ENCODE data around the gene SOWAHD.
"Not testable (repeated sequence)": the region's sequence is repeated elsewhere in the genome, so short reads cannot be mapped to it uniquely, and the experiment has no call there.

Gene SOWAHD

GRCh38 chrX:119775517-119776238, 17.3 kb downstream of the SOWAHD start:
- no peak overlapping the region for H3K27ac ChIP-seq (ENCODE audit: insufficient read depth, low read length, poor library complexity, severe bottlenecking)
- no peak overlapping the region for H3K4me3 ChIP-seq (ENCODE audit: insufficient read depth, low read depth, low read length, poor library complexity, severe bottlenecking)

GRCh38 chrX:119778829-119779228, 20.4 kb downstream of the SOWAHD start:
- H3K4me1 ChIP-seq (ENCODE audit: control insufficient read depth, insufficient read depth, low read length, poor library complexity, severe bottlenecking): no peaks in the 10 kb centered on the region

More at GRCh38 chrX:119775517-119776238, 17.3 kb downstream of the SOWAHD start:
- Histone ChIP-seq H3K27me3 (replicated peaks; ENCODE audit: control insufficient read depth, insufficient read depth, low read length, poor library complexity, severe bottlenecking) (no peaks in the 10 kb centered on the region), H3K4me1 (ENCODE audit: control insufficient read depth, insufficient read depth, low read length, poor library complexity, severe bottlenecking) (no peaks in the 10 kb centered on the region), H3K9me3 (ENCODE audit: control insufficient read depth, low read length) (no peaks in the 10 kb centered on the region), H3K36me3 (ENCODE audit: control insufficient read depth, insufficient read depth, low read length) (no peaks in the 10 kb centered on the region)
- DNase-seq: no peak

GRCh38 chrX:119783026-119783425, 24.6 kb downstream of the SOWAHD start:
- Histone ChIP-seq H3K36me3 (ENCODE audit: control insufficient read depth, insufficient read depth, low read length) (peaks cover 13% of the 10 kb centered on the region), H3K9me3 (ENCODE audit: control insufficient read depth, low read length) (no peaks in the 10 kb centered on the region), H3K4me1 (ENCODE audit: control insufficient read depth, insufficient read depth, low read length, poor library complexity, severe bottlenecking) (peaks cover 4% of the 10 kb centered on the region), H3K4me3 (ENCODE audit: insufficient read depth, low read depth, low read length, poor library complexity, severe bottlenecking) (no peak overlapping the region), H3K27me3 (replicated peaks; ENCODE audit: control insufficient read depth, insufficient read depth, low read length, poor library complexity, severe bottlenecking) (no peaks in the 10 kb centered on the region), H3K27ac (ENCODE audit: insufficient read depth, low read length, poor library complexity, severe bottlenecking) (no peak overlapping the region)
- no peak for DNase-seq

More at GRCh38 chrX:119778829-119779228, 20.4 kb downstream of the SOWAHD start:
- H3K27ac ChIP-seq (ENCODE audit: insufficient read depth, low read length, poor library complexity, severe bottlenecking): no peak overlapping the region
- no peak for DNase-seq
- no peaks in the 10 kb centered on the region for H3K27me3 ChIP-seq (replicated peaks; ENCODE audit: control insufficient read depth, insufficient read depth, low read length, poor library complexity, severe bottlenecking)
- no peaks in the 10 kb centered on the region for H3K9me3 ChIP-seq (ENCODE audit: control insufficient read depth, low read length)
- no peak overlapping the region for H3K4me3 ChIP-seq (ENCODE audit: insufficient read depth, low read depth, low read length, poor library complexity, severe bottlenecking)
- no peaks in the 10 kb centered on the region for H3K36me3 ChIP-seq (ENCODE audit: control insufficient read depth, insufficient read depth, low read length)

- H3K9me3 ChIP-seq (ENCODE audit: control insufficient read depth, low read length): no peaks in the 10 kb centered on the region
- H3K27ac ChIP-seq (ENCODE audit: insufficient read depth, low read length, poor library complexity, severe bottlenecking): no peak overlapping the region
- peak in 2 of 3 donors; percentile 25 to 42 for DNase-seq
- H3K27me3 ChIP-seq (replicated peaks; ENCODE audit: control insufficient read depth, insufficient read depth, low read length, poor library complexity, severe bottlenecking): no peaks in the 10 kb centered on the region
- H3K36me3 ChIP-seq (ENCODE audit: control insufficient read depth, insufficient read depth, low read length): peaks cover 13% of the 10 kb centered on the region
- H3K4me1 ChIP-seq (ENCODE audit: control insufficient read depth, insufficient read depth, low read length, poor library complexity, severe bottlenecking): peaks cover 9% of the 10 kb centered on the region
- H3K4me3 ChIP-seq (ENCODE audit: insufficient read depth, low read depth, low read length, poor library complexity, severe bottlenecking): no peak overlapping the region
Observed at GRCh38 chrX:119784747-119785446, 26.5 kb downstream of the SOWAHD start.

- H3K4me1 ChIP-seq (ENCODE audit: control insufficient read depth, insufficient read depth, low read length, poor library complexity, severe bottlenecking): peaks cover 9% of the 10 kb centered on the region
- no peaks in the 10 kb centered on the region for H3K9me3 ChIP-seq (ENCODE audit: control insufficient read depth, low read length)
- peak; percentile 1 to 22 (median 13) for DNase-seq
- no peaks in the 10 kb centered on the region for H3K27me3 ChIP-seq (replicated peaks; ENCODE audit: control insufficient read depth, insufficient read depth, low read length, poor library complexity, severe bottlenecking)
- H3K4me3 ChIP-seq (ENCODE audit: insufficient read depth, low read depth, low read length, poor library complexity, severe bottlenecking): peak overlapping the region; percentile 60
- peak overlapping the region; percentile 91 for H3K27ac ChIP-seq (ENCODE audit: insufficient read depth, low read length, poor library complexity, severe bottlenecking)
- peaks cover 4% of the 10 kb centered on the region for H3K36me3 ChIP-seq (ENCODE audit: control insufficient read depth, insufficient read depth, low read length)
Observed at GRCh38 chrX:119790977-119791436, 32.6 kb downstream of the SOWAHD start.

- H3K27me3 ChIP-seq (replicated peaks; ENCODE audit: control insufficient read depth, insufficient read depth, low read length, poor library complexity, severe bottlenecking): no peaks in the 10 kb centered on the region
- no peaks in the 10 kb centered on the region for H3K9me3 ChIP-seq (ENCODE audit: control insufficient read depth, low read length)
- H3K4me3 ChIP-seq (ENCODE audit: insufficient read depth, low read depth, low read length, poor library complexity, severe bottlenecking): peak within 1 kb of the TSS; percentile 60
- H3K4me1 ChIP-seq (ENCODE audit: control insufficient read depth, insufficient read depth, low read length, poor library complexity, severe bottlenecking): peaks cover 9% of the 10 kb centered on the region
- peaks cover 4% of the 10 kb centered on the region for H3K36me3 ChIP-seq (ENCODE audit: control insufficient read depth, insufficient read depth, low read length)
- DNase-seq: peak; percentile 60 to 71 (median 66)
- peak within 1 kb of the TSS; percentile 91 for H3K27ac ChIP-seq (ENCODE audit: insufficient read depth, low read length, poor library complexity, severe bottlenecking)
Observed at GRCh38 chrX:119791437-119792231, 33.2 kb downstream of the SOWAHD start, which contains the start of gene RPL39. RPL39 (minus strand) TSS chrX:119791630; CDS start chrX:119791576, 54 bp downstream.

GRCh38 chrX:119801253-119802221, 43.1 kb downstream of the SOWAHD start:
- no peak for DNase-seq

GRCh38 chrX:119802546-119802945, 44.2 kb downstream of the SOWAHD start:
- H3K9me3 ChIP-seq (ENCODE audit: control insufficient read depth, low read length): no peaks in the 10 kb centered on the region
- H3K27me3 ChIP-seq (replicated peaks; ENCODE audit: control insufficient read depth, insufficient read depth, low read length, poor library complexity, severe bottlenecking): no peaks in the 10 kb centered on the region
- no peak overlapping the region for H3K27ac ChIP-seq (ENCODE audit: insufficient read depth, low read length, poor library complexity, severe bottlenecking)
- H3K4me3 ChIP-seq (ENCODE audit: insufficient read depth, low read depth, low read length, poor library complexity, severe bottlenecking): no peak overlapping the region
- no peaks in the 10 kb centered on the region for H3K36me3 ChIP-seq (ENCODE audit: control insufficient read depth, insufficient read depth, low read length)
- no peak for DNase-seq
- H3K4me1 ChIP-seq (ENCODE audit: control insufficient read depth, insufficient read depth, low read length, poor library complexity, severe bottlenecking): no peaks in the 10 kb centered on the region

More at GRCh38 chrX:119801253-119802221, 43.1 kb downstream of the SOWAHD start:
- no peaks in the 10 kb centered on the region for H3K4me1 ChIP-seq (ENCODE audit: control insufficient read depth, insufficient read depth, low read length, poor library complexity, severe bottlenecking)
- H3K9me3 ChIP-seq (ENCODE audit: control insufficient read depth, low read length): no peaks in the 10 kb centered on the region
- H3K36me3 ChIP-seq (ENCODE audit: control insufficient read depth, insufficient read depth, low read length): no peaks in the 10 kb centered on the region
- H3K27ac ChIP-seq (ENCODE audit: insufficient read depth, low read length, poor library complexity, severe bottlenecking): no peak overlapping the region
- no peak overlapping the region for H3K4me3 ChIP-seq (ENCODE audit: insufficient read depth, low read depth, low read length, poor library complexity, severe bottlenecking)
- H3K27me3 ChIP-seq (replicated peaks; ENCODE audit: control insufficient read depth, insufficient read depth, low read length, poor library complexity, severe bottlenecking): no peaks in the 10 kb centered on the region

- not testable (repeated sequence) for H3K27ac ChIP-seq (ENCODE audit: insufficient read depth, low read length, poor library complexity, severe bottlenecking); H3K36me3 ChIP-seq (ENCODE audit: control insufficient read depth, insufficient read depth, low read length); DNase-seq; H3K4me1 ChIP-seq (ENCODE audit: control insufficient read depth, insufficient read depth, low read length, poor library complexity, severe bottlenecking); H3K4me3 ChIP-seq (ENCODE audit: insufficient read depth, low read depth, low read length, poor library complexity, severe bottlenecking); H3K27me3 ChIP-seq (replicated peaks; ENCODE audit: control insufficient read depth, insufficient read depth, low read length, poor library complexity, severe bottlenecking); H3K9me3 ChIP-seq (ENCODE audit: control insufficient read depth, low read length)
Observed at GRCh38 chrX:119808461-119808860, 50.1 kb downstream of the SOWAHD start.
